Tibial nerve (tissue), 4 donors: ENCODE results near the gene ISCA2. TPM values are rescaled to one million over a fixed set of nuclear protein-coding genes. Genes with fewer than 3 reads are reported as not detected.

ENCODE experiments used
- DNase-seq, 2 donors: peaks; one replicate each; pipeline ENCODE4 v3.0.0-alpha.2; 2019; ENCODE audit warnings: low spot score in 2 of 2
- H3K27ac ChIP-seq, 4 donors: fragments of 200-600 bp; sonication (generic) in 3 of 4; one replicate each; pipeline ENCODE4 v1.5.1; 2017 to 2019; ENCODE audit warnings: mild to moderate bottlenecking in 1 of 4
- H3K27me3 ChIP-seq, 2 donors: fragments of 200-600 bp; sonication (generic) in 1 of 2; one replicate each; pipeline versions ENCODE4 v1.5.1 to v1.6.0; 2017 to 2019
- H3K36me3 ChIP-seq, 3 donors: fragments of 200-600 bp; sonication (generic); one replicate each; pipeline ENCODE4 v1.5.1; 2018 to 2019
- H3K4me1 ChIP-seq, 4 donors: fragments of 200-600 bp; sonication (generic) in 3 of 4; one replicate each; pipeline ENCODE4 v1.5.1; 2017 to 2019
- H3K4me3 ChIP-seq, 4 donors: fragments of 200-600 bp; sonication (generic) in 3 of 4; one replicate each; pipeline ENCODE4 v1.5.1; 2017 to 2019; ENCODE audit warnings: mild to moderate bottlenecking in 1 of 4, moderate library complexity in 1 of 4
- H3K9me3 ChIP-seq, 4 donors: fragments of 200-600 bp; sonication (generic) in 3 of 4; one replicate each; pipeline ENCODE4 v1.5.1; 2017 to 2019
- EP300 ChIP-seq, 2 donors: sonication (generic); formaldehyde crosslinking; IDR thresholded peaks; one replicate each; pipeline ENCODE4 v1.6.1; 2017; ENCODE audit warnings: antibody characterized with exemption in 2 of 2, mild to moderate bottlenecking in 1 of 2
- POLR2A ChIP-seq, 2 donors: fragments of 450-650 bp; IDR thresholded peaks; one replicate each; pipeline ENCODE4 v1.6.1; 2017; ENCODE audit warnings: antibody characterized with exemption in 2 of 2, mild to moderate bottlenecking in 2 of 2, moderate library complexity in 2 of 2
- WGBS, 2 donors: methylation state at CpG; one replicate each; pipeline ENCODE4 v1.1.5; 2018; 5-methylcytosine and 5-hydroxymethylcytosine counted together
- total RNA-seq, 4 donors: library from RNA; depleted of rRNA; stranded (reverse); fragments of >200 nt; gene quantifications; one replicate each; pipeline ENCODE4 v1.1.0, GENCODE V29; 2016
- TF ChIP-seq, protein P1 (sequence below), 5 experiments: fragments of 200-600 bp in 3 of 5; fragments of 450-650 bp in 2 of 5; sonication (generic) in 3 of 5; IDR thresholded peaks; one replicate each; pipeline ENCODE4 v1.5.1; 2016 to 2019; ENCODE audit warnings: antibody characterized with exemption in 5 of 5, mild to moderate bottlenecking in 3 of 5, moderate library complexity in 2 of 5

ISCA2 gene
- total RNA-seq, 4 donors from 2014 or later: 7.3 to 14.9 (median 12.4) TPM

DNA sequence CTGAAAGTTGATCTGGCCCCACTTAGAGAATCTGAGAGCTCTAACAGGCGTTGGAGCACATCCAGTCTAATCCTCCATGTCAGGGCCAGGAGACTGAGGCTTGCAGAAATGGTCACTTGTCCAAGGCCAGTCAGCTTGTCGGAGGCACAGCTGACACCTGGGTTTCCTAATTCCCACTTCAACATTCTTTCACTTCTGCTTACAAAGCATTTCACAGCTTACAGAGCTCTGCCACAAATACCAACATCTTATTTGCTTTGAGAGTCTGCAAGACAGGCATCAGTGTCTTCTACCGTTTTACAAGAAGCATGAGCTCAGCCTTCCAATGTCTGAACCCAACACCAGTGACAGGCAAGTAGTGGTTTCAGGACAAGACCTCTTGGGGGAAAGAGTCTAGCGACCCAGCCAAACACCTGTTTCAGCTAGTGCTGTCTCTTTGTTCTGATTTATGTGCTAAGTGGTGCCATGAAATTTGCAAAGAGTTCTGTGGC lies 31.8 kb downstream of the ISCA2 start:
- Histone ChIP-seq H3K4me3 (no peak overlapping the region), H3K9me3 (no peaks in the 10 kb centered on the region), H3K27me3 (no peaks in the 10 kb centered on the region), H3K36me3 (peaks cover 0 to 24% (median 0%) of the 10 kb centered on the region in 3 donors), H3K27ac (peak overlapping the region in 2 of 4 donors; percentile 63 to 70), H3K4me1 (peaks cover 0 to 37% (median 8%) of the 10 kb centered on the region in 4 donors)
- 57 to 58% methylated on average over 4 of the region's 4 CpGs for WGBS, 2 donors
- no peak for TF ChIP-seq EP300 (IDR thresholded peaks at IDR 0.05)
- TF ChIP-seq, protein P1, sequence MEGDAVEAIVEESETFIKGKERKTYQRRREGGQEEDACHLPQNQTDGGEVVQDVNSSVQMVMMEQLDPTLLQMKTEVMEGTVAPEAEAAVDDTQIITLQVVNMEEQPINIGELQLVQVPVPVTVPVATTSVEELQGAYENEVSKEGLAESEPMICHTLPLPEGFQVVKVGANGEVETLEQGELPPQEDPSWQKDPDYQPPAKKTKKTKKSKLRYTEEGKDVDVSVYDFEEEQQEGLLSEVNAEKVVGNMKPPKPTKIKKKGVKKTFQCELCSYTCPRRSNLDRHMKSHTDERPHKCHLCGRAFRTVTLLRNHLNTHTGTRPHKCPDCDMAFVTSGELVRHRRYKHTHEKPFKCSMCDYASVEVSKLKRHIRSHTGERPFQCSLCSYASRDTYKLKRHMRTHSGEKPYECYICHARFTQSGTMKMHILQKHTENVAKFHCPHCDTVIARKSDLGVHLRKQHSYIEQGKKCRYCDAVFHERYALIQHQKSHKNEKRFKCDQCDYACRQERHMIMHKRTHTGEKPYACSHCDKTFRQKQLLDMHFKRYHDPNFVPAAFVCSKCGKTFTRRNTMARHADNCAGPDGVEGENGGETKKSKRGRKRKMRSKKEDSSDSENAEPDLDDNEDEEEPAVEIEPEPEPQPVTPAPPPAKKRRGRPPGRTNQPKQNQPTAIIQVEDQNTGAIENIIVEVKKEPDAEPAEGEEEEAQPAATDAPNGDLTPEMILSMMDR (IDR thresholded peaks at IDR 0.05): no peak
- TF ChIP-seq POLR2A (IDR thresholded peaks at IDR 0.05): no peak
- DNase-seq: no peak

DNA sequence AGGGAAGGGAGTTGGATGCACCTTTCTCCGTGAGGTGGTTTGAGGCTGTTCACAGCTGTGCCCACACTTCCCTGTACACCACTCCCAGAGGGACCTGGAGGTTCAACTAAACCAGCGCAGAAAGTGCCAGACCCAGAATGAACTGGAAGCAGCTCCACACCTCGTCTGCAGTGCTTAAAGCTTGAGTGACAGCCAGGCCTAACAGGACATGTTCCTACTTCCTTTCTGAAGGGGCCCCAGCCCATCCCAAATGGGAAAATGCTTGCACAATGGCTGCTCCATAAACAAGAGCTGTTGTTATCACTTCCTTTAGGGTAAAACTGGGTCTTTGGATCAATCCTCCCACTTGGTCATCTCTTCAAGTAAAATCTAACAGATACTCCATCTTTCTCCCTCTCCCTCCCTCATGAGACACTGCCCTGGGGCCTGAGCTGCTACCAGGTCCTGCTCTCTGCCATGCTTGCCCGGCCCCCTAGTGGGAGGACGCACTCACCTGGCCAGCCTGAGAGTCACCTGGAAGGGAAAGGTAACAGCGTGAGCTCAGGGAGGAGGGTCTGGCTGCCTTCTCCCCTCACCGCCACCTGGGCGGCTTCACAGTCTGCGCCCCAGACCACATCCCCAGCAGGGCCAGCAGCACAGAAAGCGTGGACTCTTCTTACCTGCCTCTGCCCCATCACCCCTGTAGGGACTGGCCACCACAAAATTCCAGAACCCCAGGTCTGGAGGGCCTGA lies 33.5 kb downstream of the ISCA2 start:
- Histone ChIP-seq H3K27me3 (no peaks in the 10 kb centered on the region), H3K4me1 (peaks cover 0 to 47% (median 10%) of the 10 kb centered on the region in 4 donors), H3K4me3 (no peak overlapping the region), H3K9me3 (no peaks in the 10 kb centered on the region), H3K36me3 (peaks cover 0 to 20% (median 0%) of the 10 kb centered on the region in 3 donors), H3K27ac (peak overlapping the region in 1 of 4 donors; percentile 70)
- 84 to 86% methylated on average over 9 to 10 of the region's 10 CpGs for WGBS, 2 donors
- DNase-seq: no peak
- TF ChIP-seq, protein P1 (IDR thresholded peaks at IDR 0.05): no peak
- TF ChIP-seq EP300 (IDR thresholded peaks at IDR 0.05) (no peak), POLR2A (IDR thresholded peaks at IDR 0.05) (no peak)

GRCh38 chr14:74527736-74528280 lies 34.2 kb downstream of the ISCA2 start:
- Histone ChIP-seq H3K36me3 (peaks cover 0 to 12% (median 0%) of the 10 kb centered on the region in 3 donors), H3K4me1 (peaks cover 0 to 49% (median 11%) of the 10 kb centered on the region in 4 donors), H3K27ac (peak overlapping the region in 2 of 4 donors; percentile 43 to 70), H3K9me3 (no peaks in the 10 kb centered on the region), H3K27me3 (no peaks in the 10 kb centered on the region), H3K4me3 (no peak overlapping the region)
- no peak for DNase-seq
- WGBS, 2 donors: 47 to 60% methylated on average over 10 of the region's 10 CpGs
- TF ChIP-seq POLR2A (IDR thresholded peaks at IDR 0.05): no peak
- TF ChIP-seq, protein P1 (IDR thresholded peaks at IDR 0.05): no peak
- TF ChIP-seq EP300 (IDR thresholded peaks at IDR 0.05): no peak

DNA sequence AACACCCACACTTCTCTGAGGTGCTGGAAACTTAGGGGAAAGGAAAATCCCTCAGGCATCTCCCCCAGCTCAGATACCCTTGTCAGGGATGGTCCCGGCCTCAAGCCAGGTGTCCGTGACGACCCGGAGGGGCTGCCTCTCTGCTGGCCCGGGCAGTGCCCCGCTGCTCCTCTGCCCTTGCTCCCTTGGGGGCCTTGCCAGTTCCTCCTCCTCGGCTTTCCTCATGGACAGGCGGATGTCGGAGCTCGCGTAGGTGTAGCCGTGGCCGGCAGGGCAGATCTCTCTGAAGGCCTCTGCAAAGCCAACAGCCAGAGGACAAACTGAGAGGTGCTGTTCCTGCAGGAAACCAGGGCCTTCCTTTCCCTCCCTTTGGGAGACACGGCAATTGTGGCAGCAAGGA lies 34.8 kb downstream of the ISCA2 start:
- Histone ChIP-seq H3K4me1 (peaks cover 0 to 49% (median 11%) of the 10 kb centered on the region in 4 donors), H3K9me3 (no peaks in the 10 kb centered on the region), H3K36me3 (peaks cover 0 to 9% (median 0%) of the 10 kb centered on the region in 3 donors), H3K27me3 (no peaks in the 10 kb centered on the region), H3K4me3 (no peak overlapping the region), H3K27ac (peak overlapping the region in 2 of 4 donors; percentile 43 to 70)
- WGBS, 2 donors: 67 to 75% methylated on average over 14 of the region's 14 CpGs
- no peak for DNase-seq
- TF ChIP-seq EP300 (IDR thresholded peaks at IDR 0.05): no peak
- TF ChIP-seq, protein P1 (IDR thresholded peaks at IDR 0.05): no peak
- TF ChIP-seq POLR2A (IDR thresholded peaks at IDR 0.05): no peak

DNA sequence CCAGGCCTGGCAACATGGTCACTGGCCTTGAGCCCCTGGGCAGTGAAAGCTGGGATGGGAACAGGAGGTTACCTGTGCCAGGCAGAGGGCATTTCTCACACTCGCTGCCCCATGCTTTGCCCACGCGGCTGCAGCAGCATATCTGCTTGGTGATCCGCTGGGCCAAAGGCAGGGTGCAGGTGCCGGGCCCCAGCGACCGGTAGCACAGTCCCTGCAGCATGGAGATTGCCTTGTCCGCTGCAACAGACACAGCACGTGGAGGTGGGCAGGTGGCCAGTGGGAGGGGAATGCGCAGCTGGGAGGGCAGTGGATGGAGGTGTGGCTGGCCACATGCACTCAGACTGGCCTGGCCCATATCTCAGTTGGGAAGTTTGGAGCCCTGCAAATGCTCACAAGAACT lies 35.3 kb downstream of the ISCA2 start:
- Histone ChIP-seq H3K36me3 (peaks cover 0 to 9% (median 0%) of the 10 kb centered on the region in 3 donors), H3K27me3 (no peaks in the 10 kb centered on the region), H3K9me3 (no peaks in the 10 kb centered on the region), H3K4me3 (no peak overlapping the region), H3K4me1 (peaks cover 0 to 49% (median 11%) of the 10 kb centered on the region in 4 donors), H3K27ac (peak overlapping the region in 1 of 4 donors; percentile 70)
- 69 to 77% methylated on average over 4 to 10 of the region's 10 CpGs for WGBS, 2 donors
- TF ChIP-seq EP300 (IDR thresholded peaks at IDR 0.05) (no peak), POLR2A (IDR thresholded peaks at IDR 0.05) (no peak)
- TF ChIP-seq, protein P1 (IDR thresholded peaks at IDR 0.05): no peak
- no peak for DNase-seq
